HG03175 (cell line): Measurements from ENCODE around the gene C1QTNF8.

ENCODE experiments used
- ATAC-seq: cut with Tn5 transposase; IDR thresholded peaks from one replicate; pipeline ENCODE4 v1.9.1; 2021; ENCODE audit warnings: mild to moderate bottlenecking, moderate library complexity; ENCODE audit not compliant: unreplicated experiment

Gene C1QTNF8

DNA sequence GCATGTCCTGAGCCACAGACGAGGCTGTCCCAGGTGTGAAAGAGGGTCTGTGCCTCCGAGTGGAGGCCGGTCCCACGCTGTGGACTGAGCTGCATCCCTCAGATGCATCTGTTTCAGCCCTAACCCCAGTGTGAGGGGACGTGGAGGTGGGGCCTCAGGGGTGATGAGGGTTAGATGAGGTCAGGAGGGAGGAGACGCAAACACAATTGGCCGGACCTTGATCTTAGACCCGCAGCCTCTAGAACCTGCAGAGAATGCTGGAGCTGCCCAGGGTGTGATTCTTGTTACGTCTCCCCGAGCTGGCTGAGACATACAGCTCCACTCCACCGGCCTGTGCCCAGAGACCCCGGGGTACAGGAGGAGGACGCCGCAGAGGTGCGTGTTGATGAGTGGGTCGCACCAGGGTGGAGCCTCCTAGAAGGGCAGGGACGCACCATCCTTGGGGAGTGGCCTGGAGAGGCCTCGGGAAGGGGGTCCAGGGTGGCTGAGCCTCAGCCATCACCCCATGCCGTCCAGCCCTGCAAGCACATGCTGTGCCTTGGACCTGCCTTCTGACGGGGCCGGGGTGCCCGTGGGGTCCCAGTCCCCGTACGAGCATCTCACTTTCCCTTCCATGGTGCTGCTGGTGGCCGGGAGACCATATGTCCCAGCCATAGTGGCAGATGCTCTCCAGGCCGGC is 16.6 kb upstream of the C1QTNF8 start:
- ATAC-seq: no peak

DNA sequence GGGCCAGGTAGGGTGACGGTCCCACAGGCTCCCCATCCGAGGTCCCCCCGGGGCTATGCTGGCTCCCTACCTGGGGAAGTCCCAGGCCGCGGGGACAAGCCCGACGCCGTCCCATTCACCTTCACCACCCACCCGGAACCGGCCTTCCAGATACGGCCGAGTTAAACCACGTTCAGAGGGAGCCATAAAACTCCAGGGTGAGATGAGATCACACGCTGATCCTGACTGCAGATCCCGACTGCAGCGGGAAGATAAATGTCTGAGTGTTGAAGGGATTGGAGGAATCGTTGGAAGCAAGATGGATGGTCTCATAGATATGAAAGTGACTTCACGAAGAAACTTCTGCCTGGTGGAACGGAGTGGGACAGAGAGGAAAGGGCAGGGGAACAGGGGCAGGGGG is 13.6 kb upstream of the C1QTNF8 start:
- no peak for ATAC-seq

DNA sequence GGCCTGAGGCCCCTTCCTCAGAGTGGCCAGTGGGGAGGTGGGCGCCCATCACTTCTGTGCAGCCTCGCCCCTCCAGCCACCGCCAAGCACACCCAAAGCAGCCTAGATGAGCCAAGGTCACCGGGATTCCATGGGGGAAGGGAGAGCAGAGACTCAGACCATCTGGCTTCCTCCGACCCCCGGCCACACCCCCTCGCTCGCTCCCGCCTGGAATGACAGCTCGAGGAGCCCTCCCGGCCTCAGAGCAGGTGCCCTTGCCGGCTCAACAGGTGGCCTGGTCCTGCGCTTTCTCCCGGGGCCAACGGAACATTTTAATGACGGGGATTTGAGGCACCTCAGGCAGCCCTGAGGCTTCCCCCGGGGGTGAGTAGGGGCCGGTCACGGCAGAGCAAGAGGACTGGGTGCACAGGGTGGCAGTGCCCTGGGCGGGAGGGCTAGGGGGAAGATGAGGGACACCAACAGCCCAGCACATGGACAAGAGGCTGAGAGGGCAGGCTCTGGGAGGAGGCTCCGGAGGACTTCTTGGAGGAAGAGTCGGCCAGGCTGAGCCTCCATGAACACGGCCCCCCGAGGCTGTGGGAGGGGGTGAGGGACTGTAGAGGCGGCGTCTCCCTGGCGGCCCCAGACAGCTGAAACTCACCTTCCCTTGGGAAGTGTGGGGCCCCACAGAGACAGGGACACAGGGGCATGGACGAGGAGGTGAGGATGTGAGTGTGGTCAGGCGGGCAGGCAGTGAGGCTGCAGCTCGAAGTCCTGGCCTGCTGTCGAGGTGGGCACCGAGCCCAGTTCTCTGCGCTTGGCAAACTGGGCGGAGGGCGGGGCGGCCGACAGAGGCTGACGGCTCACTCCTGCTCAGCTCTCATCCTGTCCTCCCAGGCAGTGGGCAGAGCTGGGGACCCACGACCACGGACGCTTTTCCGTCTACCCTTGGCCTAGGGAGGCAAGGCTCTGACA is 12.5 kb upstream of the C1QTNF8 start:
- no peak for ATAC-seq

DNA sequence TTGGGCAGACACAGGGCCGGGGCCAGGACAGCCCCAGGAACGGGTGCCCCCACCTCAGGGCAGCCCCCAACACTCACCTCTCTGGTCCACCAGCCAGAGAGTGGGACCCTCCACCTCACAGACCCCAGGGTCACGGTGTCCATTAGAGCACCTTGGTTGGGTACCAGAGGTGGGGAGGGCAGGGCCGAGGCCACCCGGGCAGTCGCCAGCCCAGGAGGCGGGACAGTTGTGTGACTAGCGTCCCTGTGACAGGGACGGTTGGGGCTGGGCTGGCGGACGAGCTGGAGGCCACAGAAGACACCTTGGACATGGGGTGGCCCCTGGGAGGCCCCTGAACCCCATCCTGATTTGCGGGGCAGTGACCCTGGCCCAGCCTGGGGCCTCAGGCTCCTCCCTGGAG is 11.7 kb upstream of the C1QTNF8 start:
- ATAC-seq: no peak

- ATAC-seq: no peak
Observed at GRCh38 chr16:1107141-1107540, 11.1 kb upstream of the C1QTNF8 start.

DNA sequence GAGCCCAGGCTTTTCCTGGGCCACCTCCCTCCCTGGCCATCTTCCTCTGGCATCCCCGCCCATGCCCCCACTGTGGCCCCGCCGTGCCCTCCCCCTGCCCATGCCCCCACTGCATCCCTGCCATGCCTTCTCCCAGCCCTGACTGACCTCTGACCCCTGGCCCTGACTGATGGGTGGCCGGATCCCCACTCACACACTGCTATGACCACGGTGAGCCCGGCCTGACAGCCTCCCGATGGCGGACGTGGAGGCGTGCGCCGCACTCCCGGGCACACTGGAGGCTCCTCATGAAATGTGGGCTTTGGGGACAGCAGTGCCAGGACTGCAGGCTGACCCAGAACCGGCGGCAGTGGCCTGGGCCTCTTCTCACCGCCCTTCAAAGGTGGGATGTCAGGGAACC is 10.6 kb upstream of the C1QTNF8 start:
- ATAC-seq: no peak

DNA sequence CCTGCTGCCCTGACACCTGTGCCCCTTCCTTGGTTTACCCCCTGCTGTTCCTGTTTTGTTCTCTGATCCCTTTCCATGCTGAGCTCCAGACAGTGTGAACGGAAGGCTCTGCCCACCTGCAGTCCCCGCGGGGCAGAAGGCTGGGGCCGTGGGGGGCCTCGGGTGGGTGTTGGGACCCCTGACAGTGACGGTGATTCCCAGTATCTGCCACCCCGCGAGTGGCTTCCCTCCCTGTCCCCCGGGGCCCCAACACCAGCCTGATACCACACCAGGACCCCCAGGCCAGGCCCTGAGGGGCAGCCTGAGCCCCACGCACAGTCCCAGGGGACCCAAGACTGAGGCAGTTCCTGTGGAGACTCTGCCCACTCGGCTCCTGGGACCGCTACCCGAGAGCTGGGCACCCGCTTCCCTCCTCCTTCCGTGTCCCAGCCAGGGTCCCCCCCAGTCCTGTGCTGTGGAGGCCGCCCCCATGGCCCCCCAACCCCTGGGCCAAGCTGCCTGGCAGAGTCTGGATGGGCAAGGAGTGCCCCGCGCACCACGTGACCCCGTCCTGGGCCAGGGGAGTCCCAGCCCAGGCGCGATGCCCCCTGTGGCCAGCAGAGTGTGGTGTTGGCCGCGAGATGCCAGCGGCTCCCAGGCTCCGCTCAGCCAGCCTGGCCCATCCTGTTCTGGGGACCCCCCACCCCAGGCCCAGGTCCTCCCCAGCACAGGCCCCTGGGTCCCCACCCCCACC is 10.0 kb upstream of the C1QTNF8 start:
- ATAC-seq: no peak

GRCh38 chr16:1103636-1103980 is 7.6 kb upstream of the C1QTNF8 start:
- no peak for ATAC-seq

DNA sequence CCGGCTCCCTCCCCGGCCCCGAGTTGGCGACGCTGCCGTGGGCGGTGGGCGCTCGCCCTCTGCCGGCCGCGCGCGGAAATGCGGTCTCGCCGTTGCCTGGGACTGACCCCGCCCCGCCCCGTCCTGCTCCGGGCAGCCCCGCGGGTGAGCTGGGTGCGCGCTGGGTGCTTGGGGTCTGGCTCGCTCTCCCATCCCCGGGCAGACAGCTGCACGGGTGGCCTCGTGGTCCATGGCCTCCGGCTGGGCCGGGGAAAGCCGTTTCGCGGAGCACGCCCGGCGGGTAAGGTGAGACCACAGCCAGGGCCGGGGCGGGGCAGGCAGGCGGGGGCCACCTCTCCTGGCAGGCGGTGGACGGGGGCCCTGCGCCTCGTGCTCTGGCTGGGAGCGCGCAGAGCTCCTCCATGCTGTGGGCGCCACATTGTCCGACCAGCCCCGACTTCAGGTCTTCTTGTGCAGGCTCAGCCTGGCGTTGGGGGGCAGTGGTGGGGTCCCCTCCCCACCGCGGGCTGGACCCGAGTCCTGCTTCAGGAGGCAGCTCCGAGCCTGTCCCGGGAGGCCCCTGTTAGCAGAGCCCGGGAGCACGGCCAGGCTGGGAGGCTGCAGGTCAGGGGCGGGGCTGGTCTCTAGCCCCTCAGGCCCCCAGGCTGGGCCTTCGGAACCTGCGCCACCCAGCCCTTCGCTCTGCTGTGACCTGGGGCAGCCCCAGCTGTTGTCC is 7.0 kb upstream of the C1QTNF8 start:
- ATAC-seq: no peak

- no peak for ATAC-seq
Observed at GRCh38 chr16:1102333-1102700, 6.3 kb upstream of the C1QTNF8 start.

GRCh38 chr16:1101573-1102332 is 5.7 kb upstream of the C1QTNF8 start:
- ATAC-seq: no peak

- ATAC-seq: no peak
Observed at GRCh38 chr16:1101133-1101532, 5.1 kb upstream of the C1QTNF8 start.

GRCh38 chr16:1100084-1100800 is 4.2 kb upstream of the C1QTNF8 start:
- no peak for ATAC-seq

DNA sequence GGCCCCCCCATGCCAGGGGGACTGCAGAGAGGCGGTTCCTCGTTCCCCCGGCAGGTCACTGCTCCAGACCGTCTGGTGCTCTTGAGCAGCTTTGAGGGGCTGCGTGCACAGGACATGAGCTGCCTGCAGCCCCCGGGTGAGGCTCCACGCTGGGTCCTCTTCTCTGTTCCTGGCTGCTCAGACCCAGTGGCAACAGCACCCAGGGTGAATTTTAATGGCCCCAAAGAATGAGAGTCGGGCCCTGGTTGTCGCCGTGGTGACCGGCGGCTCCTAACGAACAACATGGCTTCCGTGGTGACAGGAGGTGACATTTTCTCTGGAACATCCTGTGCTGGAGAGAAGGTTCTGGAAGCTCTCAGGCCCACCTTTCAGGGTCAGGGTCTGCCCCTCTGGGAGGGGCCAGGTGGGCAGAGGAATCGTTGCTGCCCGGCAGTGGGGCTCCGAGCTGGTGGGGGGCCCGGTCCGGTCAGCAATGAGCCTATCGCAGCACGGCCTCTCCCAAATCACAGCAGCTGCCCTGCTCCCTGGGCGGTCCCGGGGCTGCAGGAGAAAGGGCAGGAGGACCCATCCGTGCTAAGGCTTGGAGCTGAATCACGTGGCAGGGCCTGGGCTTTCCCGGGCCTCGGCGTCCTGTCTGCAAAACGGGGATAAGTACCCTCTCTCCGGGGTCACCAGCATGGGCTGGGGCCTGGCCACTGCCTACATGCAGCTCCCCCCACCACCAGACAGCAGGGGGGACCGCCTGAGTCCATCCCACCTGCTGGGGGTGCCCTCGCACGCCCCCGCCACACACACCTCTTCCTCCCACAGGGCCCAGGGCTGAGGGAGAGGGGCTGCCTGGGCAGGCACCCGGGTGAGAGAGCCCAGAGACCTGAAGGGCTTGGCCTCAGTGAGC is 3.4 kb upstream of the C1QTNF8 start:
- no peak for ATAC-seq

DNA sequence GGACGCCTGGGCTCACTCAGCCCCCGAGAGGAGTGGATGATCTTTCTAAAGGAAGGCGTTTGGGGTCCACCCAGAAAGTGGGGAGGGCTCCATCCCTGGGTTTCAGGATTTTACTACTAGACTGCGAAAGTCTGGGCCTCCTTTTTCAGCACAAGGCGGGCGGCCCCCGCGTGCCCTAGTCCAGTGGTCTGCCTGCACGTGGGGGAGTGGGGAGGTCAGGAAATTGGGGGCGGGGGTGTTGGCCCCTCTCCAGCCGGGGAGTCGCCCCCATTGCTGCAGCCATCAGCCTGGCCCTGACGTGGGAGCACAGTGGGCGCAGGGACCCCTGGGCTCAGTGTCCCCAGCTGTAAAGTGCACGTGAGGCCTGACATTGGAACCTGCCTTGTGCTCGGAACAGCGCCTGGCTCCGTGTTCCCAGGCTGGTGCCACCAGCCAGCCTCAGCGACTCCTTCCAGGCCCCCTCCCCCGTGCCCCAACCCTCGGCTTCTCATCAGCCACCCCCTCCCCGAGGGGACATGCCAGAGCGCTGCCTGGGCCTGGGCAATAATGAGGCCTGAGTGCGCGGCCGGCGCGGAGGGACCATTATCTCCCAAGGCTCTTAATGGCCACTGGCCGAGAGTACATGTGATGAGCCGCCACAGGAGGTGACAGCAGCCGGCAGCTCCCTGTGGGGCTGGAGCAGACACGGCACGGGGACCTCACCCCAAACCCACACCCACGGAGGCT is 2.4 kb upstream of the C1QTNF8 start:
- ATAC-seq: no peak

GRCh38 chr16:1097800-1098199 is 1.8 kb upstream of the C1QTNF8 start:
- no peak for ATAC-seq

DNA sequence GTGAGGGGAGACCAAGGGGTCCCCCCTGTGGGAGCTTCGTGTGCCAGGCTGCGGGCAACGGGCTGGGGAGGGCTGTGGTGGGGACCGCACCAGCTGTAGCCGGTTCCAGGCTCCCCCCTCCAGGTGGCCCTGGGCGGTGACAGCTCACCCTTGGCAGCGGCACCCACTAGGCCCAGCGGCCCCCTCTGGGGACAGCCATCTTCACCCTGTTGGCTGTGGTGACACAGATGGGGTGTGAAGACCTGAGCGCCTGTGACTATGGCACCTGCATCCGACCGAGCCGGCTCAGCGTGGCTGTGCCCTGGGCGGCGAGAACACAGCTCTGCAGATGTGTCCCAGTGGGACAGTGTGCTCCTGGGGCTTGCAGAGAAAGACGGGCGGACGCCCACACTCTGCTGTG is 1.1 kb upstream of the C1QTNF8 start:
- ATAC-seq: no peak
